ENCODE data around the gene PIP4K2A. TPM values are rescaled to one million over a fixed set of nuclear protein-coding genes. Genes with fewer than 3 reads are reported as not detected.
A peak's percentile ranks its signal among the peaks of the same experiment; 100 is the strongest.
"Not testable (repeated sequence)": the region's sequence is repeated elsewhere in the genome, so short reads cannot be mapped to it uniquely, and the experiment has no call there.

Gene PIP4K2A
- total RNA-seq, 6 donors from 2014 or later = 20.5 to 70.2 (median 34.4) TPM

GRCh38 chr10:22742678-22743077 is 28.3 kb upstream of the PIP4K2A start:
- H3K9me3 ChIP-seq = no peaks in the 10 kb centered on the region
- DNase-seq (no peak), ATAC-seq (ENCODE audit: low FRiP score in 2 of 2) (peak; percentile 51 to 77)
- no peaks in the 10 kb centered on the region for H3K27me3 ChIP-seq
- no peaks in the 10 kb centered on the region for H3K4me1 ChIP-seq
- no peak overlapping the region for H3K27ac ChIP-seq
- TF ChIP-seq POLR2AphosphoS5 (IDR thresholded peaks at IDR 0.05) (no peak), CTCF (IDR thresholded peaks at IDR 0.05) (no peak), EP300 (IDR thresholded peaks at IDR 0.05) (no peak), POLR2A (IDR thresholded peaks at IDR 0.05) (no peak)
- H3K36me3 ChIP-seq = no peaks in the 10 kb centered on the region
- 87 to 92% methylated on average over 1 of the region's 1 CpG for WGBS, 2 donors
- no peak overlapping the region for H3K4me3 ChIP-seq

GRCh38 chr10:22741631-22742030 is 27.3 kb upstream of the PIP4K2A start:
- H3K27me3 ChIP-seq; DNase-seq; H3K36me3 ChIP-seq; H3K4me1 ChIP-seq; ATAC-seq (ENCODE audit: low FRiP score in 2 of 2); H3K4me3 ChIP-seq; H3K9me3 ChIP-seq; H3K27ac ChIP-seq: not testable (repeated sequence)
- 87 to 92% methylated on average over 4 of the region's 4 CpGs for WGBS, 2 donors

GRCh38 chr10:22740180-22740579 is 25.8 kb upstream of the PIP4K2A start:
- Histone ChIP-seq H3K4me1 (no peaks in the 10 kb centered on the region), H3K27me3 (no peaks in the 10 kb centered on the region), H3K4me3 (no peak overlapping the region), H3K36me3 (no peaks in the 10 kb centered on the region), H3K27ac (no peak overlapping the region), H3K9me3 (no peaks in the 10 kb centered on the region)
- 76 to 90% methylated on average over 2 of the region's 2 CpGs for WGBS, 2 donors
- DNase-seq (no peak), ATAC-seq (ENCODE audit: low FRiP score in 2 of 2) (no peak)
- TF ChIP-seq POLR2AphosphoS5 (IDR thresholded peaks at IDR 0.05) (no peak), POLR2A (IDR thresholded peaks at IDR 0.05) (no peak), CTCF (IDR thresholded peaks at IDR 0.05) (no peak), EP300 (IDR thresholded peaks at IDR 0.05) (no peak)

- Histone ChIP-seq H3K27me3 (no peaks in the 10 kb centered on the region), H3K9me3 (no peaks in the 10 kb centered on the region), H3K27ac (no peak overlapping the region), H3K4me1 (no peaks in the 10 kb centered on the region), H3K4me3 (no peak overlapping the region), H3K36me3 (no peaks in the 10 kb centered on the region)
- ATAC-seq (ENCODE audit: low FRiP score in 2 of 2) (peak in 1 of 2 donors; percentile 82), DNase-seq (peak in 1 of 2 donors; percentile 57)
- 80 to 83% methylated on average over 1 of the region's 1 CpG for WGBS, 2 donors
- TF ChIP-seq POLR2A (IDR thresholded peaks at IDR 0.05) (no peak), EP300 (IDR thresholded peaks at IDR 0.05) (no peak)
These were observed 23.2 kb upstream of the PIP4K2A start for GRCh38 chr10:22737587-22737986.

- H3K4me1 ChIP-seq = no peaks in the 10 kb centered on the region
- no peak for TF ChIP-seq POLR2A (IDR thresholded peaks at IDR 0.05)
- TF ChIP-seq POLR2AphosphoS5 (IDR thresholded peaks at IDR 0.05) = no peak
- TF ChIP-seq CTCF (IDR thresholded peaks at IDR 0.05) = no peak
- no peak for TF ChIP-seq EP300 (IDR thresholded peaks at IDR 0.05)
- DNase-seq = no peak
- no peak overlapping the region for H3K27ac ChIP-seq
- ATAC-seq (ENCODE audit: low FRiP score in 2 of 2) = no peak
- no peak overlapping the region for H3K4me3 ChIP-seq
- H3K36me3 ChIP-seq = no peaks in the 10 kb centered on the region
- H3K9me3 ChIP-seq = no peaks in the 10 kb centered on the region
- H3K27me3 ChIP-seq = no peaks in the 10 kb centered on the region
These were observed 21.8 kb upstream of the PIP4K2A start for GRCh38 chr10:22736134-22736533.

- Histone ChIP-seq H3K9me3 (no peaks in the 10 kb centered on the region), H3K36me3 (no peaks in the 10 kb centered on the region), H3K4me3 (no peak overlapping the region), H3K27me3 (no peaks in the 10 kb centered on the region), H3K27ac (no peak overlapping the region), H3K4me1 (no peaks in the 10 kb centered on the region)
- no peak for ATAC-seq (ENCODE audit: low FRiP score in 2 of 2)
- no peak for DNase-seq
- TF ChIP-seq POLR2AphosphoS5 (IDR thresholded peaks at IDR 0.05) (no peak), POLR2A (IDR thresholded peaks at IDR 0.05) (no peak), EP300 (IDR thresholded peaks at IDR 0.05) (no peak), CTCF (IDR thresholded peaks at IDR 0.05) (no peak)
- WGBS, 2 donors = 96% methylated on average over 3 of the region's 3 CpGs
These were observed 19.6 kb upstream of the PIP4K2A start for GRCh38 chr10:22733992-22734391.
